ENCODE data around the gene CDH13.

Gene CDH13

DNA sequence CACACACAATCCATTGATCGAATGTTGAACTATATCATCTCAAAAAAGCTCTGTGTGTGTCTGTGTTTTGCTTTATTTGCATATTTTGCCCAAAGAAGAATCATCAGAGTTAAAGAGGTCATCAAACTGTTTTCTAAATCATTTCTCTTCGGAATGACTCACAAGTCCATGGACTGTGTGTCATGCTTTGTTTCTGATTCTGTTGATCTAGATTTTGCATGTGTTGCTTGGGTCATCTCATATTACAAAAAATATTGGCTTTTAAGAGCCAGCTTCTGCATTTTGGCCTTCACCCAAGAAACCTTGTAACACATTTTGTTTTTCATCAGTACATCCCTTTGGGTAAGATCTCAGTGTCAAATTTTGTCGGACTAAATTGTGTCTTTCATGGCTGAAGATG is 709.8 kb downstream of the CDH13 start:
- FAIRE-seq (no peak), DNase-seq (ENCODE audit: low spot score) (no peak)

DNA sequence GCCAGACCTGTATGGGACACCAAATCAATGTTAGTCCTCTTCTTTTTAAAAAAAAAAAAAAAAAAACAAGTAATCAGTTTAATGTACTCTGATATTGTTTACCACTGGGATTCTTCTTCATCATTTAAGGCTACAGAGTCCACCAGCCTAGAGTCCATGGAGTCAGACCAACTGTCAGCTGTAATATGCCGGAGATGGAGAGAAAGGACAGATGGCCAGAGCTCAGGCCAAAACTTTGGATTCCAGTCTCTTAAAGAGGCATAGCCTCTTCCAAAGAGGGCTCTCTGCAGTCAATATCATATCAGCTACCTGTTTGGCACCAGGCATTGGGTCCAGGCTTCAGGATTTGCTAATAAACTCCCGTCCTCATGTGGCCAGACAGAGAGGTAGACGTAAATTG is 711.4 kb downstream of the CDH13 start:
- FAIRE-seq (no peak), DNase-seq (ENCODE audit: low spot score) (no peak)

GRCh38 chr16:83338941-83339340 is 712.2 kb downstream of the CDH13 start:
- FAIRE-seq (no peak), DNase-seq (ENCODE audit: low spot score) (no peak)

DNA sequence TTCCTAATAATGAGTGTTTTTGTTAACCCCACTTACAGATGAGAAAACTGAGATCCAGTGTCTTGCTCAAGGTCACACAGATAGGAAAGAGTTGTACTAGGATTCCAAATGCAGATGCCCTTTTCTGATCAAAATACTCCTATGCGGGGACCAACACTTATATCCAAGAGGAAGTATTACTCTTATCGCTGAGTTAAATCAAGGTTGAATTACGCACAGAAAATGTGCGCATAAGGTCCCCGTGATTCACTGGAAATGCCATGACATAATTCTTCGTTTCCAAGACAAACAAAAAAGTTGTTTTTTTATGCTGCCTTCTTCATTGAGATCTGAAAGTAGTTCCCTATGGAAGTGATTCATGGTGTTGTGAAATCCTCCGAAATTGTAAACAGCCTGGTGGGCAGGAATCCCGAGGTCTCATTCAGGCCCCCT is 717.2 kb downstream of the CDH13 start:
- no peak for DNase-seq (ENCODE audit: low spot score)
- no peak for FAIRE-seq

GRCh38 chr16:83345846-83346640 is 719.3 kb downstream of the CDH13 start:
- no peak for FAIRE-seq
- no peak for DNase-seq (ENCODE audit: low spot score)

- no peak for FAIRE-seq
- no peak for DNase-seq (ENCODE audit: low spot score)
These were observed 722.2 kb downstream of the CDH13 start for GRCh38 chr16:83348991-83349390.

GRCh38 chr16:83350481-83350880 is 723.7 kb downstream of the CDH13 start:
- no peak for DNase-seq (ENCODE audit: low spot score)
- FAIRE-seq, result no peak

DNA sequence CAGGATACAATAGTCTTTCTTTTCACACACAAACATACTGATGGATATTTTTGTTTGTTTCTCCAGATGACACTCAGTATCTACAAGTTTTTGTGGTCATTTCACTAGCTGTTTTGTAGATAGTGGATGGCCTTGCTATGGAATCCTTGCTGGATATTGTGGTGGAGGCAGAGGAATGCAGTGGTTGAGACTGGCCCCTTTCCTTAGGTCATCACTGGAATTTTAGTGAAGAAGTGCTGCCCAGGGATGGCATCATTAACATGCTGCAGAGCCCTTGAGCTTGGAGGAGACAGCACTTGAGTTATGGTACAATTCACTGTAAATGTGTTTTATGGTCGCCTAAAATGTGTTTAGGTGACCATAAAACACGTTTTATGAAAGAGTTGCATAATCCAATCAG is 725.1 kb downstream of the CDH13 start:
- no peak for FAIRE-seq
- no peak for DNase-seq (ENCODE audit: low spot score)

- DNase-seq (ENCODE audit: low spot score) (no peak), FAIRE-seq (no peak)
These were observed 726.5 kb downstream of the CDH13 start for GRCh38 chr16:83353241-83353640.

DNA sequence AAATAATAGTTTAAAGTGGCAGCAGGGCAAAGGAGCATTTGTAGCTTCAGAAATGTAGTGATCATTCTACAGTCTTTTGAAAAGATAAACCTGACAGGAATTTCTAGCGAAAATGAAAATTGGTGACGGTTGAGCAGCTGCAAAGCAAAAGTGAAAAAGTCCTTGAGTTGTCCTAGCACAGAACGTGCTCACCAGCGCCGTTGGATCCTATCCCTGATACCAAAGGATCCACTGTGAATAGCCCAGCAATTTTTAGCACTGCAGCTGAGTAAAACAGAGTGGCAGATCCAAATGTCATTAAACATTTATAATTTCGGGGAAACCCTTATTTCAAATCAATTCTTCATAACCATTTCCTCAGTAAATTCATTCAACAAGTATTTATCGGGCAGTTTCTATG is 727.2 kb downstream of the CDH13 start:
- FAIRE-seq (no peak), DNase-seq (ENCODE audit: low spot score) (no peak)

GRCh38 chr16:83355570-83356218 is 728.9 kb downstream of the CDH13 start:
- DNase-seq (ENCODE audit: low spot score) (no peak), FAIRE-seq (no peak)

- peak; percentile 45 for DNase-seq (ENCODE audit: low spot score)
These were observed 729.5 kb downstream of the CDH13 start for GRCh38 chr16:83356266-83356665.

GRCh38 chr16:83356986-83357385 is 730.2 kb downstream of the CDH13 start:
- DNase-seq (ENCODE audit: low spot score), result no peak
- FAIRE-seq, result no peak

More at GRCh38 chr16:83356266-83356665, 729.5 kb downstream of the CDH13 start:
- no peak for FAIRE-seq

GRCh38 chr16:83363521-83363920 is 736.8 kb downstream of the CDH13 start:
- DNase-seq (ENCODE audit: low spot score), result no peak
- FAIRE-seq, result no peak

GRCh38 chr16:83365166-83365565 is 738.4 kb downstream of the CDH13 start:
- DNase-seq (ENCODE audit: low spot score) (no peak), FAIRE-seq (no peak)

DNA sequence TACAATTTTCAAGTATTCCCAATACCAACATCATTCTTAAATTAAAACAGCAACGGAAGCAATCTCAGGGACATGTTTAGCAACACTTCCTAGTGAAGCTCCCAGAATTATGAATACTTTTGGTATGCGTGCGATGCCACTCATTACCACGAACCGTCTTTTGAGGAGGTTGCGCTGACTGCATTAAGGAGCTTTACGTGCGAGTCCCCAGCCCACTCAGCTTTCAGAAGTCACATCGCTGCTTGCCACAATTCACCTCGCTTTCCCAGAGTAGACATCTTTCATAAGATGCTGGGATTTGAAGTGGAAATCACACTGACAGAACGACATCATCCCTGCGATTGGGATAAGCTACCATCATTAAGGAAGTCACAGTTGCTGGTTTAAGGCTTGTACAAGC is 739.5 kb downstream of the CDH13 start:
- no peak for FAIRE-seq
- DNase-seq (ENCODE audit: low spot score), result no peak

- DNase-seq (ENCODE audit: low spot score) (no peak), FAIRE-seq (no peak)
These were observed 748.2 kb downstream of the CDH13 start for GRCh38 chr16:83374979-83375378.

DNA sequence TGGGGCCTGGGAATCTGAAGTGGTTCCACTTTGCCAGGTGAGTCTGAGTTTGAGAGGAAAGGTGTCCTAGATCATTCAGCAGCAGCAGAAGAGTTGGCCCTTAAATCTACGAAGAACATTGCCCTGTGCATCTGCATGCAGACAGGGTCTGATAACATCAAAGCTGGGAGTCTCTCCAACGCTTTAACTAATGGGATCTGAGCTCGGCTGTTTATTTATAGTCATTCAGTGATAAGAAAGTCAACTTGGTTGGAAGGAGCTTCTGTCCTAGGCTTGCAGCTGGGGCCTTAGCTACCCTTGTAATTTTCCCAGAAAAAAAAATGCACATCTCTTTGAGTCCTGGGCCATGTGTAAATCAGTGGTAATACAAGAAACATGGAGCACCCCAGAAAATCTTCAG is 763.0 kb downstream of the CDH13 start:
- FAIRE-seq, result no peak
- no peak for DNase-seq (ENCODE audit: low spot score)

DNA sequence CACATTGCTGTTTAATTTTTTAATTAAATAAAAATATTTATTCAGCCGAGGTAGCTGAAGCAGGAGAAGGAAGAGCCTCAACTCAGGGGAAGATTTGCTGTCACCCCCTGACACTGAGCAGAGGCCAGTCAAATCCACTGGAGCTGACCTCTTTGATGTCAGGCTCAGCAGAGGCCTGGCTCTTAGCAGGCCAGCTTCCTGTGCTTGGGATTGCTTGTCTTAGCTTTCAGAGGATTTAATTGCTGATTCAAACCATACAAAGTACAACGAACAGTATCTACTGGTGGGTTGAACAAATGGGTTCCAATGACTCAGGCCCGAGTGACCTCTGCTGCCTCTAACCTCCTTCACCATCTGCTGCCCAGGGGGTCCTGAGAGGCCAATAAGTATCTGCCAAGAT is 764.0 kb downstream of the CDH13 start:
- FAIRE-seq (no peak), DNase-seq (ENCODE audit: low spot score) (no peak)

GRCh38 chr16:83392743-83393142 is 766.0 kb downstream of the CDH13 start:
- FAIRE-seq (no peak), DNase-seq (ENCODE audit: low spot score) (no peak)

- FAIRE-seq (no peak), DNase-seq (ENCODE audit: low spot score) (no peak)
These were observed 766.6 kb downstream of the CDH13 start for GRCh38 chr16:83393196-83393981.

- no peak for FAIRE-seq
- DNase-seq (ENCODE audit: low spot score), result no peak
These were observed 771.0 kb downstream of the CDH13 start for GRCh38 chr16:83397601-83398291.

Measured in RCC 7860 (cell line).